ENCODE data around the gene CHCHD10.

Gene CHCHD10

GRCh38 chr22:23722160-23722559, 45.6 kb downstream of the CHCHD10 start:
- no peak for TF ChIP-seq CTCF (conservative IDR thresholded peaks at IDR 0.05; ENCODE audit: low read depth, low read length)
- no peak overlapping the region for H3K4me2 ChIP-seq
- H3K27me3 ChIP-seq (ENCODE audit: insufficient read depth, low read depth) = no peaks in the 10 kb centered on the region
- H3K9ac ChIP-seq = no peak overlapping the region
- H4K20me1 ChIP-seq (ENCODE audit: insufficient read depth) = no peaks in the 10 kb centered on the region
- no peak overlapping the region for H2AFZ ChIP-seq (ENCODE audit: low read depth)
- no peak overlapping the region for H3K4me3 ChIP-seq (IDR thresholded peaks at IDR 0.05; ENCODE audit: insufficient read depth, low read depth, low read length)
- H3K36me3 ChIP-seq (ENCODE audit: insufficient read depth) = no peaks in the 10 kb centered on the region
- H3K27ac ChIP-seq = no peak overlapping the region
- H3K79me2 ChIP-seq (ENCODE audit: insufficient read depth, low read depth) = no peaks in the 10 kb centered on the region
- H3K4me1 ChIP-seq (ENCODE audit: low read depth, poor library complexity, severe bottlenecking) = peaks cover 32% of the 10 kb centered on the region

- H3K4me3 ChIP-seq (IDR thresholded peaks at IDR 0.05; ENCODE audit: insufficient read depth, low read depth, low read length) = no peak overlapping the region
- TF ChIP-seq CTCF (conservative IDR thresholded peaks at IDR 0.05; ENCODE audit: low read depth, low read length) = no peak
- 0 out of 2 replicates have a peak overlapping the region, but pooled peaks have one; percentile 14 for H2AFZ ChIP-seq (ENCODE audit: low read depth)
- H3K27me3 ChIP-seq (ENCODE audit: insufficient read depth, low read depth) = no peaks in the 10 kb centered on the region
- no peak overlapping the region for H3K27ac ChIP-seq
- peaks cover 33% of the 10 kb centered on the region for H3K4me1 ChIP-seq (ENCODE audit: low read depth, poor library complexity, severe bottlenecking)
- no peak overlapping the region for H3K4me2 ChIP-seq
- no peaks in the 10 kb centered on the region for H3K36me3 ChIP-seq (ENCODE audit: insufficient read depth)
- no peaks in the 10 kb centered on the region for H4K20me1 ChIP-seq (ENCODE audit: insufficient read depth)
- peaks cover 11% of the 10 kb centered on the region for H3K79me2 ChIP-seq (ENCODE audit: insufficient read depth, low read depth)
- no peak overlapping the region for H3K9ac ChIP-seq
Observed at GRCh38 chr22:23720855-23721254, 46.9 kb downstream of the CHCHD10 start.

- TF ChIP-seq CTCF (conservative IDR thresholded peaks at IDR 0.05; ENCODE audit: low read depth, low read length) = no peak
- Histone ChIP-seq H3K4me1 (ENCODE audit: low read depth, poor library complexity, severe bottlenecking) (peaks cover 33% of the 10 kb centered on the region), H4K20me1 (ENCODE audit: insufficient read depth) (no peaks in the 10 kb centered on the region), H3K27ac (no peak overlapping the region), H3K4me3 (IDR thresholded peaks at IDR 0.05; ENCODE audit: insufficient read depth, low read depth, low read length) (no peak overlapping the region), H3K9ac (no peak overlapping the region), H3K27me3 (ENCODE audit: insufficient read depth, low read depth) (no peaks in the 10 kb centered on the region), H3K4me2 (no peak overlapping the region), H3K36me3 (ENCODE audit: insufficient read depth) (no peaks in the 10 kb centered on the region), H2AFZ (ENCODE audit: low read depth) (no peak overlapping the region), H3K79me2 (ENCODE audit: insufficient read depth, low read depth) (peaks cover 19% of the 10 kb centered on the region)
Observed at GRCh38 chr22:23718371-23719165, 49.2 kb downstream of the CHCHD10 start.

GRCh38 chr22:23716811-23717801, 50.7 kb downstream of the CHCHD10 start:
- Histone ChIP-seq H3K4me1 (ENCODE audit: low read depth, poor library complexity, severe bottlenecking) (peaks cover 33% of the 10 kb centered on the region), H3K4me2 (peak overlapping the region; percentile 87), H3K9ac (peak overlapping the region; percentile 86), H2AFZ (ENCODE audit: low read depth) (peak overlapping the region; percentile 89), H3K27me3 (ENCODE audit: insufficient read depth, low read depth) (no peaks in the 10 kb centered on the region), H3K4me3 (IDR thresholded peaks at IDR 0.05; ENCODE audit: insufficient read depth, low read depth, low read length) (no peak overlapping the region), H4K20me1 (ENCODE audit: insufficient read depth) (no peaks in the 10 kb centered on the region), H3K36me3 (ENCODE audit: insufficient read depth) (no peaks in the 10 kb centered on the region), H3K79me2 (ENCODE audit: insufficient read depth, low read depth) (peaks cover 19% of the 10 kb centered on the region), H3K27ac (peak overlapping the region; percentile 38)
- no peak for TF ChIP-seq CTCF (conservative IDR thresholded peaks at IDR 0.05; ENCODE audit: low read depth, low read length)

Measured in KMS-11 (cell line).